DOHH2 (cell line): ENCODE results near the gene ERG.

Experiments used
- H3F3A ChIP-seq: fragments of 200-600 bp; sonication (generic), shearing (Covaris generic); 2 replicates; pipeline ENCODE4 v1.6.0; 2016; ENCODE audit warnings: antibody characterized with exemption, mild to moderate bottlenecking; ENCODE audit not compliant: control insufficient read depth, insufficient read depth
- H3K27ac ChIP-seq: fragments of 200-600 bp; sonication (generic); 2 replicates; pipeline ENCODE4 v1.5.1; 2014; ENCODE audit warnings: low read depth, mild to moderate bottlenecking, low read length, moderate library complexity
- H3K27me3 ChIP-seq: fragments of 200-600 bp; sonication (generic); 2 replicates; pipeline ENCODE4 v1.6.1; 2014; ENCODE audit warnings: mild to moderate bottlenecking, low read length, mixed read lengths; ENCODE audit not compliant: control insufficient read depth
- H3K36me3 ChIP-seq: fragments of 200-600 bp; sonication (generic); 2 replicates; pipeline ENCODE4 v1.6.1; 2014; ENCODE audit warnings: mild to moderate bottlenecking, low read length, moderate library complexity, mixed read lengths; ENCODE audit not compliant: control insufficient read depth
- H3K4me1 ChIP-seq: fragments of 200-600 bp; sonication (generic); 2 replicates; pipeline ENCODE4 v1.6.1; 2014; ENCODE audit warnings: mild to moderate bottlenecking, low read length, mixed read lengths; ENCODE audit not compliant: control insufficient read depth
- H3K4me2 ChIP-seq: fragments of 200-600 bp; sonication (generic); 2 replicates; pipeline ENCODE4 v1.6.0; 2014; ENCODE audit warnings: mild to moderate bottlenecking, low read length, moderate library complexity
- H3K4me3 ChIP-seq: fragments of 200-600 bp; sonication (generic); 2 replicates; pipeline ENCODE4 v1.5.1; 2014; ENCODE audit warnings: mild to moderate bottlenecking, low read length, mixed read lengths
- H3K79me2 ChIP-seq: fragments of 200-600 bp; sonication (generic); 2 replicates; pipeline ENCODE4 v1.6.1; 2014; ENCODE audit warnings: mild to moderate bottlenecking, low read length, mixed read lengths; ENCODE audit not compliant: control insufficient read depth
- H3K9me2 ChIP-seq: fragments of 200-600 bp; sonication (generic); replicated peaks from 2 replicates; pipeline ENCODE4 v1.6.1; 2014; ENCODE audit warnings: mild to moderate bottlenecking, low read length, mixed read lengths; ENCODE audit not compliant: control insufficient read depth
- H3K9me3 ChIP-seq: fragments of 200-600 bp; sonication (generic); 2 replicates; pipeline ENCODE4 v1.6.1; 2014; ENCODE audit warnings: antibody characterized with exemption, low read length, mixed read lengths; ENCODE audit not compliant: control insufficient read depth, insufficient read depth
- H4K20me1 ChIP-seq: fragments of 200-600 bp; sonication (generic); 2 replicates; pipeline ENCODE4 v1.6.0; 2014; ENCODE audit warnings: low read depth, mild to moderate bottlenecking, antibody characterized with exemption, low read length, moderate library complexity; ENCODE audit not compliant: control insufficient read depth, insufficient read depth
- EZH2phosphoT487 ChIP-seq: fragments of 200-600 bp; sonication (generic); IDR thresholded peaks from 2 replicates; pipeline ENCODE4 v1.6.1; 2017; ENCODE audit warnings: borderline replicate concordance, mild to moderate bottlenecking, antibody characterized with exemption, low read length, moderate library complexity, mixed read lengths
- TF ChIP-seq, protein P1 (sequence below): fragments of 200-600 bp; sonication (generic); IDR thresholded peaks from one replicate; pipeline ENCODE4 v1.5.1; 2014; ENCODE audit warnings: antibody characterized with exemption, mild to moderate bottlenecking, low read depth, low read length; ENCODE audit not compliant: poor library complexity, severe bottlenecking

The ERG gene

DNA sequence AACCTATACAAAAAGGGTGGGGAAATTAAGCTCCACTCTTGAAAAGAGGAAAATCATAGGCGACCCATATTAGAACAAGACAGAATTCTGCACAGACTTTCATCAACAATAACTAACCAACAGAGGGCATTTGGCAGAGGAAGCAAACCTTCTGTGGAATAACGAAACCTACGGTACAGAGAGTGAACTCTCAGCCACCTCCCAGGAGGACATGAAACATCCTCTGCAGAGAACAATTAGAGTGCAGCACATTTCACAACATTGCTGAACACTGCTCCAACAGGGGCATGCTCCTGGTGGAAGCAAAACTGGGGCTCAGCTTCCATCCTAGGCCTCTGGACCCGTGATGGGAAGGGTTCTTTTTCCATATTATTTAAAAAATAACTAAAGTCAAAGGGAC lies 130.6 kb downstream of the ERG start:
- Histone ChIP-seq H3K4me3 (no peak overlapping the region), H3K27ac (no peak overlapping the region), H3K9me3 (no peaks in the 10 kb centered on the region), H3F3A (no peaks in the 10 kb centered on the region), H3K9me2 (no peaks in the 10 kb centered on the region), H4K20me1 (no peaks in the 10 kb centered on the region), H3K79me2 (no peaks in the 10 kb centered on the region), H3K4me2 (no peak overlapping the region), H3K27me3 (no peaks in the 10 kb centered on the region), H3K36me3 (no peaks in the 10 kb centered on the region), H3K4me1 (no peaks in the 10 kb centered on the region)
- TF ChIP-seq, protein P1, sequence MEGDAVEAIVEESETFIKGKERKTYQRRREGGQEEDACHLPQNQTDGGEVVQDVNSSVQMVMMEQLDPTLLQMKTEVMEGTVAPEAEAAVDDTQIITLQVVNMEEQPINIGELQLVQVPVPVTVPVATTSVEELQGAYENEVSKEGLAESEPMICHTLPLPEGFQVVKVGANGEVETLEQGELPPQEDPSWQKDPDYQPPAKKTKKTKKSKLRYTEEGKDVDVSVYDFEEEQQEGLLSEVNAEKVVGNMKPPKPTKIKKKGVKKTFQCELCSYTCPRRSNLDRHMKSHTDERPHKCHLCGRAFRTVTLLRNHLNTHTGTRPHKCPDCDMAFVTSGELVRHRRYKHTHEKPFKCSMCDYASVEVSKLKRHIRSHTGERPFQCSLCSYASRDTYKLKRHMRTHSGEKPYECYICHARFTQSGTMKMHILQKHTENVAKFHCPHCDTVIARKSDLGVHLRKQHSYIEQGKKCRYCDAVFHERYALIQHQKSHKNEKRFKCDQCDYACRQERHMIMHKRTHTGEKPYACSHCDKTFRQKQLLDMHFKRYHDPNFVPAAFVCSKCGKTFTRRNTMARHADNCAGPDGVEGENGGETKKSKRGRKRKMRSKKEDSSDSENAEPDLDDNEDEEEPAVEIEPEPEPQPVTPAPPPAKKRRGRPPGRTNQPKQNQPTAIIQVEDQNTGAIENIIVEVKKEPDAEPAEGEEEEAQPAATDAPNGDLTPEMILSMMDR: no peak
- TF ChIP-seq EZH2phosphoT487: no peak

DNA sequence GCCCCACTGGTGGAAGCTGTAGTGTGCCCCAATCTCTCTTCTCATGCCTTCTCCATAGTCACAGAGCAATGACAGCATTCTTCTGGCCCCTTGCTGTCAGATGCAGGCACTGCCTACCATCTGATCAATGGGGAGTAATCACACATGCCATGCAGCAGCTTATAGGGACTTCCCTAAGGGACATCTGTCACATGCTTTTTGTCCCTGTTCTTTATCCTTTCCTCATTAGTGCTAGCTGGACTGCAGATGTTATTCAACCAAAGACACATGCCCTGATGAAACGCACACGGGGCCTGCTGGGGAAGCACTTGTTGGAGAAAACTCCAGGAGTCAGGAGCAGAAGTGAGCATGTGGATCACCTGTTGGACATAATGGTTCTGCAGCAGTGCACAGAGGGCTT lies 132.8 kb downstream of the ERG start:
- no peaks in the 10 kb centered on the region for H3K36me3 ChIP-seq
- H3K9me2 ChIP-seq: no peaks in the 10 kb centered on the region
- H3K4me3 ChIP-seq: no peak overlapping the region
- H4K20me1 ChIP-seq: no peaks in the 10 kb centered on the region
- no peaks in the 10 kb centered on the region for H3K4me1 ChIP-seq
- TF ChIP-seq, protein P1: no peak
- TF ChIP-seq EZH2phosphoT487: no peak
- no peak overlapping the region for H3K27ac ChIP-seq
- H3K4me2 ChIP-seq: no peak overlapping the region
- H3K79me2 ChIP-seq: no peaks in the 10 kb centered on the region
- H3F3A ChIP-seq: no peaks in the 10 kb centered on the region
- no peaks in the 10 kb centered on the region for H3K27me3 ChIP-seq
- H3K9me3 ChIP-seq: no peaks in the 10 kb centered on the region

DNA sequence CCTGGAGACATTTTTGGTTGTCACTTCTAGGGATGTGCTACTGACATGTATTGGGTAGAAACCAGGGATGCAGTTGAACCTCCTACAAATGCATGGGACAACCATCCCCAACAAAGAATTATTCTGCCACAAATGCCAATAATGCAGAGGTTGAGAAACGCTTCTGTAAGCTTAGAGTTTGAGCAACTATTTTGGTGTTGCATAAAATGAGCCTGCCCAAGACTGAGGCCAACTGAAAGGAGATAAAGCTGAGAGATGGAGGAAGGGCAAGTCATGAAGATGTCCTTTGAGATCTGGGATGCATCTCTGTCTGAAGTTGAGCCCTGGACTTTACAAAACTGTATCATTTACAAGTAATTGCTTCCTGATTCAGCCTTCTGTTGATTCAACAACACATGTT lies 134.6 kb downstream of the ERG start:
- H3K27me3 ChIP-seq: no peaks in the 10 kb centered on the region
- H3K79me2 ChIP-seq: no peaks in the 10 kb centered on the region
- H4K20me1 ChIP-seq: no peaks in the 10 kb centered on the region
- no peaks in the 10 kb centered on the region for H3K9me3 ChIP-seq
- no peaks in the 10 kb centered on the region for H3K36me3 ChIP-seq
- H3K4me2 ChIP-seq: no peak overlapping the region
- no peak for TF ChIP-seq EZH2phosphoT487
- H3K9me2 ChIP-seq: no peaks in the 10 kb centered on the region
- no peaks in the 10 kb centered on the region for H3K4me1 ChIP-seq
- no peaks in the 10 kb centered on the region for H3F3A ChIP-seq
- H3K4me3 ChIP-seq: no peak overlapping the region
- H3K27ac ChIP-seq: no peak overlapping the region

DNA sequence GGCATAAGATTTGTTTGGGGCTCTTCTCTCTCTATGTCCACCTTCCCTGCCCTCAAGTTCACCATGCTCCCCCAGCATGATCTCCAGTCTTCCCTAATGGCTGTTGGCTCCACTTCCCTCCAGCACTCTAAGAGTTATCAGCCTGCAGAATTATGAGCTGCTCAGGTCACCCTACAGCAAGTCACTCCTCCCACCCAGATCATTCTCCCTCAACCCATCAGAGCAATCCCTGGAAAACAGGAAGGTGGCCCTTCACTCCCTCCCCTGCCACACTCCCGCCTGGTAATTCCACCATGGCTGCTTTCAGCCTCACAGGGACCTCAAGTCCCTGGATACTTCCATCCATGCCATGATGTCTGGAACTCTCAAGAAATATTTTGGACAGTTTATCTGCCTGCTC lies 137.0 kb downstream of the ERG start:
- Histone ChIP-seq H3K36me3 (no peaks in the 10 kb centered on the region), H3K4me2 (no peak overlapping the region), H3F3A (no peaks in the 10 kb centered on the region), H4K20me1 (no peaks in the 10 kb centered on the region), H3K4me3 (no peak overlapping the region), H3K79me2 (no peaks in the 10 kb centered on the region), H3K27me3 (no peaks in the 10 kb centered on the region), H3K4me1 (no peaks in the 10 kb centered on the region), H3K9me3 (no peaks in the 10 kb centered on the region), H3K9me2 (no peaks in the 10 kb centered on the region), H3K27ac (no peak overlapping the region)
- no peak for TF ChIP-seq EZH2phosphoT487
- TF ChIP-seq, protein P1: no peak
